Limb (tissue), 2 donors: ENCODE measurements around the gene MATN1.

ENCODE experiments used
- DNase-seq, 2 donors: peaks; one replicate each; pipeline ENCODE4 v3.0.0-alpha.2; 2016; ENCODE audit errors: extremely low spot score in 2 of 2

The MATN1 gene

GRCh38 chr1:30663596-30664091, 59.7 kb downstream of the MATN1 start:
- no peak for DNase-seq

GRCh38 chr1:30662291-30662840, 61.0 kb downstream of the MATN1 start:
- no peak for DNase-seq

GRCh38 chr1:30661311-30661710, 62.1 kb downstream of the MATN1 start:
- no peak for DNase-seq
